HG03095 (cell line): Measurements from ENCODE around the gene ROPN1L.
"Not testable (repeated sequence)": the region's sequence is repeated elsewhere in the genome, so short reads cannot be mapped to it uniquely, and the experiment has no call there.

ENCODE experiments used
- ATAC-seq: cut with Tn5 transposase; IDR thresholded peaks from one replicate; pipeline ENCODE4 v1.9.1; 2021; ENCODE audit warnings: moderate library complexity; ENCODE audit not compliant: unreplicated experiment

ROPN1L gene

DNA sequence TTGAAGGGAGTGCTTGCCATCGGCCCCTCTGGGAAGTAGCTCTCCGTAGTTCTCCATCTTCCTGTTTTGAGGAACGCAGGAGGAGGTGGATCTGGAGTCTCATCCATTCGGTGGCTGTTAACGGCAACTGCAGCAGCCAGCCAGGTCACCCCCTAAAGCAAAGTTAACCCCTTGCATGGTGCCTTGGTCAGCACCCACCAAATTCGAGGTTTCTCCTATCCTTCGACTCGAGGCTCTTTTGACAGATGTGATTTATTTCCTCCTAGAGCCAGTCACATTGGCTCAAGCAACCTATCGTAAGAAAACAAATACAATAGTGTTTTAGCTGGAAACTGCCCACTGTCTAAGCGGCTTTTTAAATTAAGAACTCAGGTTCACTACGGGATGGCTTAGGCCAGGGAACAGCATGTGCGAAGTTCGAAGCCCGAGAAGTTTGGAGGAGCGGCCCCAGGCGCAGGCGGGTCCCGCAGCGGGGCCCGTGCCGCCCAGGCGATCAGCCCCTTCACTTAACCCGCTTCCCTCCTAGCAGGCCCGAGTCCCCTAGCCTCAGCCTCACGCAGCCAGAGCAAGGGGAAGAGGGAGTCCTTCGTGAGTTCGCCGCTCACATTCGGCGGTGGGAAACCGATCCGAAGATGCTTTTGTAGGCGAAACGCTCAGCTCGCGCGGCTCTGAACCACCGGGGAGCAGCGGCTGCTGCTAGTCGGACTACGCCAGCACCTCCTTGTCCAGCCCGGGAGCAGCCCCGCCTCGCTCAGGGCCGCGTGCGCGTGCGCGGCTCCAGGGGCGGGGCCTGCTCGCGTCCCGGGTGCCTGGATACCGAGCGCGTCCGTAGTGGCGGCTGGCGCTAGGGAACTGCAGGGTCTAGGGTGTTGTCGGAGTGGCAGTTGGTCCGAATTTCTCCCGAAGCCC lies at the start of gene ROPN1L:
TSS of gene ROPN1L (plus strand) at position 797 of the 909 bp plus-strand sequence. CDS start 289 bp downstream, outside the sequence.
- peak; percentile 96 for ATAC-seq

DNA sequence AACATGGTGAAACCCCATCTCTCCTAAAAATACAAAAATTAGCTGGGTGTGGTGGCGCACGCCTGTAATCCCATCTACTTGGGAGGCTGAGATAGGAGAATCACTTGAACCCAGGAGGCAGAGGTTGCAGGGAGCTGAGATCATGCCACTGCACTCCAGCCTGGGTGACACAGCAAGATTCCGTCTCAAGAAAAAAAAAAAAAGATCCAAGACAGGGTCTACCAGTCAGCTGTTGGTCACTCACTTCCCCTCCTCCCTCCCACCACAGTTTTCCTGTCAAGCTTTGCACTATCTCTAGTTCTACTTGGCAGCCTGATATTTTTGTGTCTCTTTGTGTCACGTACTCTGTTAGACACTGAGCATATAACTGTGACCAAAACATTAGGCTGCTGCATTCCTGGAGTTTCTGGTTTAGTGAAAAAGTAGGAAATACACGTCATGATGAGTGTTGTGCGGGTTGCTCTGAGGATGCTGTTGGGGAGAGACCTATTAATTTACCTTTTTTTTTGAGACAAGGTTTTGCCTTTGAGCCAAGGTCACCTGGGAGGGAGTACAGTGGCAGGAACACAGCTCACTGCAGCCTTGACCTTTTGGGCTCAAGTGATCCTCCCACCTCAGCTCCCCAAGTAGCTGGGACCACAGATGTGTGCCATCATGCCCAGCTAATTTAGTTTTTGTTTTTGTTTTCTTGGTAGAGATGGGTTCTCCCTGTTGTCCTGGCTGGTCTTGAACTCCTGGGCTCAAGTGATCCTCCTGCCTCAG lies 48.9 kb upstream of the ROPN1L start:
- not testable (repeated sequence) for ATAC-seq

DNA sequence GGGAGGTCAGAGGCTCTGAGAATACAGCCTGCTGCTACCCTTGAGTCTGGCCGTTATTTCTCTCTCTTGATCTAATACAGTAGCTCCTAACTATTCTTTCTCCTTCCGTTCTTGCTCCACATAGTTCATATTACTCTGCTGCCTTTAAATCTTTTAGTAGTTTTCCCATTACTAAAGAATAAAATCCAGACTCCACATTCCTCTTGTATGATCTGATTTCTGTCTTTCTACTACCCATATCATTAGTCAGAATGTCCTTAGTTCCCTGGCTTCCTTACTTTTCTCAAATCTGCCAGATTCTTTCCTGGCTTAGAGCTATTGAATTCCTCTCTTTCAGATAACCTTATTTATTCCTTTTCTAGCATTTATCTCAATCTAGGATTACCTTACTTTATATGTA lies 48.2 kb upstream of the ROPN1L start:
- ATAC-seq, result no peak

DNA sequence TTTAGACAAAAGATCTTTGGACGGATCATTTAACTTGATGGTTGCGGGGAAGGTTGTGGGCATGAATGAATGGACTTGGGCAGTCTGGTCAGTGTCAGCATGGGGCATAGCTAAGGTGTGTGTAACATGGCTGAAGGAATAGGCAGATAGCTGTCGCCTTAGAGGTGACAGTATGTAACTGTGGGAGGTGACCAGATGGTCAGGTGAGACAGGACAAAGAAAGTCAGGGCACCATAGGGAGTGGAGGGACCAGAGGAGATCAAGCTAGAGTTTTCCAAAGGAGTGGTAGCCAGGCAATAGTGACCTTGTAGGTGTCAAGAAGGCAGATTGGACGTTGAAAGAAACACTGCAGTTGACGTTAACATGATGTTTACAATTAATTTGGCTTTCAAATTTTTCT lies 45.1 kb upstream of the ROPN1L start:
- no peak for ATAC-seq

DNA sequence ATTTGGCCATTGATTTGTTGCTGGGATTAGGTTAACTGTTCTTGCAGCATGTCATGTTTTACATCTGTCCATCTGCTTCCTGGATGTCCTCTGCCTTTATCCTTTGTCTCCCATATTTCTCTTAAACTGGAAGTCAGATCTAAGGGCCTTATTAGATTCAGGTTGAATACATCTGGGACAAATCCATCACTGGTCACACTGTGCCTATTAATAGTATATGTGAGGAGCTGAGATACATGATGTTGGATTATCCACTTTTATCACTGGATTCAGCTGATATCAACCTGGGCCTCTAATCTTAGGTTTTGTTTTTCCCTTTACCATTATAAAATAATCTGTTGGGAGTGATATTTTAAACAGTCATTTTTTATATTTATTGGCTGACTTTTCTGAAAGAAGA lies 41.8 kb upstream of the ROPN1L start:
- ATAC-seq, result no peak

DNA sequence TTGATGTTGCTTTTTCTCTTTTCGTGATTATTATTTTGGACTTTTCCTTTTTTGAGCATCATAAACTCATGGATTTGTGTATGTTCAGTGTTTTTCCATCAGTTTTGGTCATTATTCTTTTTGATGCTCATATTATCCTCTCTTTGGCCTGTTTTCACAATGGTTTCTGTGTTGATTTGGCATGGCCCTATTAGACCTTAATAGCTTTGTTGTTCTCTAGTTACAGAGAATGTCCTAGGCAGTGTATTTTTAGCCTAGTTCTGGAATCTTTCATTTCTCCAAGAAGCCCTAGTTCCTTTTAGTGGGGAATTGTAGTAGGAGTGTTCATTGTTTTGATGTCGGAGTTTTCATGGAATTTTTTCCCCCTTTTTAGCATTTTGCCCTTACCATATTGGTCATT lies 41.3 kb upstream of the ROPN1L start:
- ATAC-seq, result no peak

- peak; percentile 58 for ATAC-seq
Observed at GRCh38 chr5:10400831-10401230, 40.8 kb upstream of the ROPN1L start.

DNA sequence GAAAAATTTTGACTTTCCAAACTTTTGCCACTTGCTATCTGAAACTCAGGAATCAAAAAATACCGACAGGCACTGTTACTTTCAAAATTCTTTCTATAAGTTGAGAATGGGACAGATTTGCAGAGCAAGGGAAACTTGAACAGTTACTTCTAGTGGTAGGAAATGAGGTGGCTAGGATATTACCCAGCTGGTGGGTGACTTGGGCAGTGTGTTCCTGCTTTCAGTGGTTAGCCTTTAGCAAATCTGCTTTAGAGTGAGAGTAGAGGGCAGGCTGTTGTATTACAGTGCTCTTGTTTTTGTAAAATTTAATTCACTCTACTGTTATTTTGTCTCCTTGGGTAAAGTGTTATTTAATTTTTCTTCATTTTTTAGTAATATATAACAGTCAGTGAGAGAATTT lies 40.2 kb upstream of the ROPN1L start:
- ATAC-seq, result no peak

DNA sequence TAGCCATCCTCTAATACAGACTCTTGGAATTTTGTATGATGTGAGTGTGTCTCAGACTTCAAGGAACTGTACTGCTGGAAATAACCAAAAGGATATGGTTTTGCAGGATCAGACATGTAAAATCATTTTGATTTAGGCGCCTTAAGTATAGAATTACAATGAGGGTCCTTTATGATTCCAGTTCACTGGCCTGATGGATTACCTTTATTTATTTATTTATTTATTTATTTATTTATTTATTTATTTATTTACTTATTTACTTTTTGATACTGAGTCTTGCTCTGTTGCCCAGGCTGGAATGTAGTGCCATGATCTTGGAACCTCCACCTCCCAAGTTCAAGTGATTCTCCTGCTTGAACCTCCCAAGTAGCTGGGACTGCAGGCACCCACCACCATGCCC lies 37.9 kb upstream of the ROPN1L start:
- no peak for ATAC-seq

- no peak for ATAC-seq
Observed at GRCh38 chr5:10406651-10407050, 35.0 kb upstream of the ROPN1L start.

DNA sequence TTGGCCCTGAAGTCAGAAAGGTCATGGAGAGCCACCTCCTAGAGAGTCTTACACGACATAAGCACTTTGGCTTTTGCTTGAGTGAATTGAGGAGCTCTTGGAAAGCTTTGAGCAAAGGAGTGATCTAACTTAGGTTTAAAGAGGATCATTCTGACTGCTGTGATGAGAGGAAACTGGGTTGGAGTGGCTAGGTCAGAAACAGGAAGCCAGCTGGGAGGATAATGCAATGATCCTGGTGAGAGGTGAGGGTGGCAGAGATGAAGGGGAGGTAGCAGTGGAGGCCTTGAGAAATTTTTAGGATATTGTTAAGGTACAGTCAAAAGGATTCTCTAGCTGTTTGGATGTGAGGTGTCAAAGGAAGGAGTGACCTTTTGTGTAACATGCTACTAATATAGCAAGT lies 32.2 kb upstream of the ROPN1L start:
- ATAC-seq, result no peak

GRCh38 chr5:10410662-10411061 lies 31.0 kb upstream of the ROPN1L start:
- no peak for ATAC-seq

DNA sequence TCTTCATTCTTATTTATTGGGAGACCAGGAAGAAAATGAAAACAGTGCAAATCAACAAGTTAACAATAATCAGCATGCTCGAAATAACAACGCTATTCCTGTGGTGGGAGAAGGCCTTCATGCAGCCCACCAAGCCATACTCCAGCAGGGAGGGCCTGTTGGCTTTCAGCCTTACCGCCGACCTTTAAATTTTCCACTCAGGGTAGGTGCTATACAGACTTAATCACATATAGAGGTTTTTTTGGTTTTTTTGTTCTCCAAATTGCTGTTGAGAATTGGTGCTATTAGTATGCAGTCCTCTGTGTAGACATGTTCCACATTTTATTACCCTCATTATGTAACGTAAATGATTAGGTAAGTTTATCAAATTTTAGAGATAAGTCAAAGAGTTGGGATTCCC lies 30.3 kb upstream of the ROPN1L start:
- no peak for ATAC-seq

DNA sequence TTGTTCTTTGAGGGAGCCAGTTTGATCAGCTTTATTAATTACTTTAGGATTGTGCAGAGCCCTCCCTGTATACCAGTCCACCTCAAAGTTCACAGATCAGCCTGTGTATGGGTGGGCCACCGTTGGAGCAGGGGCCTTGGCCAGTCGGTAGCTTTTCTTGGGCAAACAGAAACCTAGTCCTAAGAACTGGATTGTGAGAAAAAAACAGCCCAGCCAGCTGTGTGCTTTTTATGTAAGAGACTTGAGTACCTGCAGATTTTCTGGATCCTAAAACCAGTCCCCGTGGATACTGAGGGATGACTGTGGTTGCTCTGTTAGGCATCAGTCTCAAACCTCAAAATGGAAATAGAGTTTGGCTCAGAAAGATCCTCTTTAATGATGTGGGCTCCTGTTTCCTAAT lies 24.8 kb upstream of the ROPN1L start:
- no peak for ATAC-seq

DNA sequence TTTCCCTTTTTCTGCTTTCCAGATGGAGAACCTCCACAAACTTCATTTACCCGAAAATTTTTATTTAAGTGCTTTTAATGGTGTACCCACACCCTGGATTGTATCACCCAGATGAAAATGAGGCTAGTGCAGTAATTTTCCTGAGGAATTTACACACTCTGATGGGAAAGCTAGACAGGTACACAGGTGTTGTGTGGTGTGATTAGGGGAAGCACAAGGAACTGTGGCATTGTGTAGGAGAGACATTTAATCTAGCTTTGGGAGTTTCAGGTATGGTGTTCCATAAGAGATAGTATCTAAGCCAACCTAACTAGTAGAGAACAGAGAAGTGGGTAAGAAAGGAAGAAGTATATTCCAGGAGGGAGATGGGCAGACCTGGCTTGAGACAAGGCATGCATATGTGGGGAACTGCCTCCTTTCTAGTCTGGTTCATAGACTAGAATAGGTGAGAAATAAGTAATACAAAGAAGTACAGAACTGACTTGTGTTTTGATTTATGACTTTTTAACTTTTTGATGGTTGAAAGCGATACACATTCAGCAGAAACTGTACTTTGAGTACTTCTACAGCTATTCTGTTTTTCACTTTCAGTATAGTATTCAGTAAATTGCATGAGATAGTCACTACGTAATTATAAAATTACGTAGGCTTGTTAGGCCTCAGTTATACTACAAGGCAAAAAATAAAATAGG lies 22.9 kb upstream of the ROPN1L start:
- ATAC-seq, result peak; percentile 85

DNA sequence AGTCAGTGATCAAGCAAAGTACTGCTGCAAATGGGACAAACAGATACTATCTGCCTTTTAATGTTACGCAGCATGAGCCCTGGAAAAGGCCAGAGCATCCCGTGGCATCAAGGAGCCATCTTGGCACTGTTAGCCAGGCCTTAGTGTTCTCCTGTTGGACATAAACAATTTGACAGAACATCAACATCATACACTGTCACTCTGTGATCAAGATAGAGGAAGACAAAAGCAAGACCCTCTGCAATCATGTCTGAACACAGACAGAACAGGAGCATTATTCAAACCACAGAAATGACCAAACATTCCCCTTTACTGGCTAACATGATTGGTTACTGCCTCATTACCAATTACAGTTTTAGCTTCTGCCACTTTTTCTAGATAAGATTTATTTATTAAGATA lies 21.2 kb upstream of the ROPN1L start:
- no peak for ATAC-seq

DNA sequence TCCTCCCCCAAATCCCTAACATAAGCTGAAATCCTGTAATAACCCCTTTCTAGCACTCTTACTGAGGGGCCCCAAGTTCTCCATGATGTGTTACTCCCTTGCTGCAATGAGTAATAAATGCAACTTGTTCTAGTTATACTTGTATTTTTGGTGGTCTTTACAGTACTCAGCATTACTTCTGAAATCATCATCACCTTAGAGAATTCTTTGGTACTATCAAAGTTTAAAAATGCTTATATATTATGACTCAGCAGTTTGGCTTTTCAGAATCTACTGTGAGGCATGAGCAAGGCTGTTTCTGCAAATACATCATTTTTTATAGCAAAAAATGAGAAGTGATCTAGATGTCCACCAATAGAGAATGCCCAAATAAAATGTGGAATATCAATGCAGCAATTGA lies 20.7 kb upstream of the ROPN1L start:
- no peak for ATAC-seq

GRCh38 chr5:10421896-10422691 lies 19.6 kb upstream of the ROPN1L start:
- ATAC-seq, result no peak

- no peak for ATAC-seq
Observed at GRCh38 chr5:10423022-10423421, 18.7 kb upstream of the ROPN1L start.

DNA sequence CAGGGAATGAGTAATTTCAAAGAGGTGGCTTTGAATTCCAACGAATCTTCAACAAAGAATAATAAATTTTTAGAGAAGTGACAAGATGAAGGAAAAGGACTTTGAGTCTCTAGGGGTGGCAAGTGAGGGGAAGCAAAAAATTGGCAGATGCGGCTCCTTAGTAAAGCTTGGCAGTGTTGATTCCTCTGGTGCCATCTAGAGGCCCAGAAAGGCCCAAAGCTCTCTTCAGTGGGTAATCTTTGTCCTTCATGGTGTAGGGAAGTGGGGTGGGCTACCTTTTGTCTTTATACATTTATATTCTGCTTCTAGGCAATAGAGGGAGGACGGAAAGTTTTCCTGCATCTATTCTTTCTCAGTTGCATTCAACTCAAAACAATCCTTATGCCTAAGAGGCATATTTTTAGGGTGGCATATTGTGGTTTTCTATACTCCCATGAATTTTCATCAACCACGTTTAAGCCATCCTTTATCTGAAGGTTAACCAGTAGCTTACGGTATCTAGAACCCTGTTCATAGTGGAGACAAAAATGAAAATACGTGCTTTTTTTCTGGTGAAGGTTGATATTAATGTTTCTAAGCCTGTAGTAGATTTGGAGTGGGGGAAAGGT lies 17.5 kb upstream of the ROPN1L start:
- ATAC-seq, result no peak
